Memory B cell (primary cell): ENCODE measurements around the gene TMEM186.
"Not testable (repeated sequence)": the region's sequence is repeated elsewhere in the genome, so short reads cannot be mapped to it uniquely, and the experiment has no call there.

ENCODE experiments used
- ATAC-seq: fragments of 150-1000 bp; cut with Tn5 transposase; 2 replicates; pipeline ENCODE4 v1.10.0; 2021; ENCODE audit warnings: low read depth, mild to moderate bottlenecking, moderate library complexity
- DNase-seq, 2 donors: peaks; one replicate each; pipeline ENCODE4 v3.0.0; 2022; ENCODE audit warnings: low spot score in 2 of 2
- H3K27ac Mint-ChIP-seq: one replicate; pipeline ENCODE4 v1.8.0; 2022; ENCODE audit warnings: mild to moderate bottlenecking, moderate library complexity, mixed read lengths
- H3K27me3 Mint-ChIP-seq: one replicate; pipeline ENCODE4 v1.8.0; 2022; ENCODE audit warnings: mixed read lengths
- H3K36me3 Mint-ChIP-seq: one replicate; pipeline ENCODE4 v1.8.0; 2022; ENCODE audit warnings: mild to moderate bottlenecking, mixed read lengths
- H3K4me1 Mint-ChIP-seq: one replicate; pipeline ENCODE4 v1.8.0; 2022; ENCODE audit warnings: mixed read lengths
- H3K4me3 Mint-ChIP-seq: one replicate; pipeline ENCODE4 v1.8.0; 2022; ENCODE audit warnings: mild to moderate bottlenecking, moderate library complexity, mixed read lengths
- H3K9me3 Mint-ChIP-seq: one replicate; pipeline ENCODE4 v1.8.0; 2022; ENCODE audit warnings: mixed read lengths

Gene TMEM186

GRCh38 chr16:8751481-8752311 lies 45.7 kb downstream of the TMEM186 start:
- DNase-seq (no peak), ATAC-seq (no peak)
- Mint-ChIP-seq H3K27me3 (no peaks in the 10 kb centered on the region), H3K36me3 (peaks cover 4% of the 10 kb centered on the region), H3K4me1 (no peaks in the 10 kb centered on the region), H3K27ac (no peak overlapping the region), H3K9me3 (no peaks in the 10 kb centered on the region), H3K4me3 (no peak overlapping the region)

- H3K36me3 Mint-ChIP-seq, H3K4me3 Mint-ChIP-seq, H3K27me3 Mint-ChIP-seq, ATAC-seq, H3K9me3 Mint-ChIP-seq, H3K4me1 Mint-ChIP-seq, DNase-seq: not testable (repeated sequence)
- peak overlapping the region; percentile 81 for H3K27ac Mint-ChIP-seq
These were observed 48.5 kb downstream of the TMEM186 start for GRCh38 chr16:8748944-8749343.
